ENCODE data around the gene RBM15. TPM values are rescaled to one million over a fixed set of nuclear protein-coding genes. Genes with fewer than 3 reads are reported as not detected.

Gene RBM15
- total and polyA plus RNA-seq, 2 of the 4 experiments (the other 2 are of a cell fraction): 6.3 to 31.7 TPM

- TF ChIP-seq BHLHE40 (IDR thresholded peaks at IDR 0.05; ENCODE audit: low read depth, low read length) (no peak), RFX5 (IDR thresholded peaks at IDR 0.05; ENCODE audit: low read depth, low read length) (no peak), MAZ (IDR thresholded peaks at IDR 0.05; ENCODE audit: borderline replicate concordance, low read depth, low read length) (no peak)
- POLR2A ChIA-PET (ENCODE audit: unreplicated experiment): no interaction called here
- dilution Hi-C loops (cut with HindIII; ENCODE audit: low sequenced_read_pairs, unreplicated experiment): no loop called here
Measured at GRCh38 chr1:110344152-110344551, 5.0 kb downstream of the RBM15 start.

More at GRCh38 chr1:110344152-110344551, 5.0 kb downstream of the RBM15 start:
- Histone ChIP-seq H3K9me1 (ENCODE audit: insufficient read depth, low read length) (peaks cover 20% of the 10 kb centered on the region), H2AK9ac (replicated peaks; ENCODE audit: low read depth, low read length, poor library complexity) (no peak overlapping the region), H2AFZ (replicated peaks; ENCODE audit: low read length, poor library complexity) (no peak overlapping the region), H3K18ac (ENCODE audit: low read depth, low read length) (no peak overlapping the region), H4K20me1 (ENCODE audit: insufficient read depth, low read length) (peaks cover 42% of the 10 kb centered on the region), H3K14ac (replicated peaks; ENCODE audit: low read depth, low read length) (no peak overlapping the region), H4K8ac (ENCODE audit: low read depth in 2 of 2, low read length in 2 of 2) (no peak overlapping the region), H3K36me3 (ENCODE audit: control insufficient read depth, insufficient read depth, low read length) (peaks cover 27% of the 10 kb centered on the region), H2BK120ac (ENCODE audit: low read depth, low read length) (no peak overlapping the region), H2BK20ac (ENCODE audit: low read depth, low read length) (no peak overlapping the region), H4K91ac (ENCODE audit: insufficient read depth, low read depth, low read length) (no peak overlapping the region), H3K79me1 (ENCODE audit: low read depth in 1 of 2, low read length in 2 of 2) (peaks cover 14 to 44% of the 10 kb centered on the region in 2 experiments), H2BK5ac (ENCODE audit: low read depth, low read length, poor library complexity, severe bottlenecking) (no peak overlapping the region), H3K4ac (ENCODE audit: low read depth, low read length) (no peak overlapping the region), H3K27ac (ENCODE audit: insufficient read depth, low read length) (no peak overlapping the region), H3K4me1 (ENCODE audit: control insufficient read depth, insufficient read depth, low read length) (peaks cover 27% of the 10 kb centered on the region), H3K23ac (ENCODE audit: low read depth, low read length) (no peak overlapping the region), H3K56ac (ENCODE audit: extremely low read depth, insufficient read depth, low read length) (no peak overlapping the region), H3K4me2 (ENCODE audit: low read depth, low read length) (peak overlapping the region; percentile 10), H3K27me3 (ENCODE audit: control insufficient read depth, insufficient read depth, low read length) (no peaks in the 10 kb centered on the region), H2BK15ac (ENCODE audit: low read depth, low read length) (no peak overlapping the region), H2AK5ac (ENCODE audit: low read depth, low read length) (no peak overlapping the region), H3K4me3 (ENCODE audit: insufficient read depth, low read depth, low read length) (no peak overlapping the region), H4K5ac (ENCODE audit: low read depth, low read length) (no peak overlapping the region), H3K9ac (ENCODE audit: low read depth, low read length) (no peak overlapping the region), H3K9me3 (ENCODE audit: control insufficient read depth, insufficient read depth, low read length) (no peaks in the 10 kb centered on the region)
- ATAC-seq (ENCODE audit: low read depth): no peak
- WGBS, 2 experiments (ENCODE audit: extremely low coverage in 2 of 2, insufficient read length in 1 of 2): no CpG with 5 or more reads among the region's 3 CpGs
- CTCF ChIA-PET: interaction anchor here (1.3 kb wide), 1 partner anchor 49 kb away, joined by 4 read pairs; no protein-coding TSS in a partner anchor
- no TSS peak for BruUV-seq (replicated peaks)
- intact Hi-C loops (cut with micrococcal nuclease) (no loop called here), in situ Hi-C loops (cut with MboI; ENCODE audit: low sequenced_read_pairs) (loop anchor here (5.0 kb wide), 1 partner anchor 58 kb away; no protein-coding TSS in a partner anchor)
- DNase-seq: no peak

Measured in IMR-90 (cell line).